ENCODE results near the gene TAS2R30.
"Not testable (repeated sequence)": the region's sequence is repeated elsewhere in the genome, so short reads cannot be mapped to it uniquely, and the experiment has no call there.

The TAS2R30 gene

DNA sequence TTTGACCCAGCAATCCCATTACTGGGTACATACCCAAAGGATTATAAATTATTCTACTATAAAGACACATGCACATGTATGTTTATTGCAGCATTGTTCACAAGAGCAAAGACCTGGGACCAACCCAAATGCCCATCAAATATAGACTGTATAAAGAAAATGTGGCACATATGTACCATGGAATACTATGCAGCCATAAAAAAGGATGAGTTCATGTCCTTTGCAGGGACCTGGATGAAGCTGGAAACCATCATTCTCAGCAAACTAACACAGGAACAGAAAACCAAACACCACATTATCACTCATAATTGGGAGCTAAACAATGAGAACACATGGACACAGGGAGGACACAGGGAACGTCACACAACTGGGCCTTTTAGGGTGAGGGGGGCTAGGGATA, 20.3 kb downstream of the TAS2R30 start:
- not testable (repeated sequence) for DNase-seq

DNA sequence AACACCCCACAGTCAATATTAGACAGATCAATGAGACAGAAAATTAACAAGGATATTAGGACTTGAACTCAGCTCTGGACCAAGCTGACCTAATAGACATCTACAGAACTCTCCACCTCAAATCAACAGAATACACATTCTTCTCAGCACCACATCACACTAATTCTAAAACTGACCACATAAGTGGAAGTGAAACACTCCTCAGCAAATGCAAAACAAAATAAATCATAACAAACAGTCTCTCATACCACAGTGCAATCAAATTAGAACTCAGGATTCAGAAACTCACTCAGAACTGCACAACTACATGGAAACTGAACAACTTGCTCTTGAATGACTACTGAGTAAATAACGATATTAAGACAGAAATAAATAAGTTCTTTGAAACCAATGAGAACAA, 23.2 kb downstream of the TAS2R30 start:
- not testable (repeated sequence) for DNase-seq

DNA sequence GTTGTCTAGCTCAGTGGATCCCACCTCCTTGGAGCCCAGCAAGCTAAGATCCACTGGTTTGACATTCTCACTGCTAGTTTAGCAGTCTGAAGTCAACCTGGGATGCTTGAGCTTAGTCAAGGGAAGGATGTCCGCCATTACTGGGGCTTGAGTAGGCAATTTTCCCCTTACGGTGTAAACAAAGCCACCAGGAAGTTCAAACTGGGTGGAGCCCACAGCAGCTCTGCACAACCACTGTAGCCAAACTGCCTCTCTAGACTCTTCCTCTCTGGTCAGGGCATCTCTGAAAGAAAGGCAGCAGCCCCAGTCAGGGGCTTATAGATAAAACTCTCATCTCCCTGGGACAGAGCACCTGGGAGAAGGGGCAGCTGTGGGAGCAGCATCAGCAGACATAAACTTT, 25.6 kb downstream of the TAS2R30 start:
- no peak for DNase-seq

DNA sequence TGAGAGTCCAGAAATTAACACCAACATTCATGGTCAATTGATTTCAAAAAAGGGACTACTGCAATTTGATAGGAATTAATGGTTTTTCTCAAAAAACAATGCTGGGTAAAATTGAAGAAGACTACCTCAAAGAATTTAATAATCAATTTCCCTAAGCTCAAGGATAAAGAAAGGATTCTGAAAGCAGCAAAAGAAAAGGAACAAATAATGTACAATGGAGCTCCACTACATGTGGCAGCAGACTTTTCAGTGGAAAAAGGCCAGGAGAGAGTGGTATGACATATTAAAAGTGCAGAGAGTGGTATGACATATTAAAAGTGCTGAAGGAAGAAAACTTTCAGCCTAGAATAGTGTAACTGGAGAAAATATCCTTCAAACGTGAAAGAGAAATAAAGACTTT, 26.7 kb downstream of the TAS2R30 start:
- DNase-seq: no peak

DNA sequence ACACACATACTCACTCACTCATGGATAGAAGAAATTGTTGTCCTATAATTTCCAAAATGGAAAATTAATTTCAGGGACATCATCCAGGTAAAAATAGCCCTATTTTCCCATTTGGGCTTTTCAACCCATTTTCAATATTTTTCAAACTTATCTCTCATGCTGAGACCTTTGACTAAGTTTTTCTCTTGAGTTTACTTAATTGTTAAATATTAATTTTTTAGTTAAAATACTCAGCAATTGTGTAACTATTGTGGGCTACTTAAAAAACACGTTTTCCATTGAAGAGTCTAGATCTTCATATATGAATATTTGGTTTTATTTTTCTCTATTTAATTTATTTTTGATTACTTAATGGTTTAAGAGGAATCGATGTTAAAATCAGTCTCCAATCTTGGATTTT, 28.2 kb downstream of the TAS2R30 start:
- no peak for DNase-seq

DNA sequence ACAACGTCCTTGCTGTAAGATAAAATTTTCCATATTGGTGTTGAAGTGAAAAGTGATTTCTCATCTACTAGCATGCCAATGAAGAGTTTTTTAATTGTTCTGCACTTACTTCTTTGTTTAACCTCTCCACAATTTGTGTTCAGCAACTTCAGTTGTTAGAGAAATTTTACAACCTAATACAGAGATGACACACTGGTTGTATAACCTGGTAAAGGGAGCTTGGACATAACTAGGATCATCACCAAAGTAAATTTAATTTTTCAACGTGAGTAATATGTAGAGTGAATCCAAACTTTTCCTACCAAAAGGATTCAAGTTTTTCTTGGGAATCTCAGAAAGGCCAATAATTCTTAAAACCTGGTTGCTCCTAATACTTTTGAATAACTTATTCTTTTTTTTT, 28.9 kb downstream of the TAS2R30 start:
- no peak for DNase-seq

DNA sequence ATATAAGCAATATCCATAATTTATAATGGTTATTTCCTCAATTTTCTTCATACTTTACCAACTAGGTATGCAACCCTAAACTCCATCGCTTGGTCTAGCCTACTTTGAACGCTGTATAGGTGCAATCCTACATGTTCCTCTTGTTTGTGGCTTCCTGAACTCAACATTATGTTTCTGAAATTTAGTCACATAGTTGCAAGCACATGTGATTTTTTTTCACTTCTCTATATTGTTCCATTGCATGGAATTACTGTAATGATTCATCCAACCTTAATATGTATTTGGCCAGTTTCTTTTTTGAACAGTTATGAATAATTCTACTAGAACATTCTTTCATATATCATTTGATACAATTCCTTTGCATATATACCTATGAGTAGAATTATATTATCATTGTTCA, 39.5 kb downstream of the TAS2R30 start:
- not testable (repeated sequence) for DNase-seq

DNA sequence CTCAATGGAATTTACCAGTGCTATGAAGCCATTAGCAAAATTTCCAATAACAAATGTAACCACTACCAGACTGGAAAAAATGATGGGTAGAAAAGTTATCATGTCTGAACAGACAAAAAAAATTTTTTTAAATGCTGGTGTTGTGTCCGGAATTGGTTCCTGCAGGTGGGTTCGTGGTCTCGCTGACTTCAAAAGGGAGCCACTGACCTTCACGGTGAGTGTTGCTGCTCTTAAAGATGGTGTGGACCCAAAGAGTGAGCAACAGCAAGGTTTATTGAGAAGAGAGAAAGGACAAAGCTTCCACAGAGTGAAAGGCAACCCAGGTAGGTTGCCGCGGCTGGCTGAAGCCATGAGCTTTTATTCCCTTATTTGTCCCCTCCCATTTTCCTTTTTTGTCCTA, 42.3 kb downstream of the TAS2R30 start, which contains the start of gene TAS2R43:
TSS of gene TAS2R43 (minus strand) at position 186 of the 400 bp plus-strand sequence. CDS start at position 102, 84 bp downstream.
- DNase-seq: no peak

DNA sequence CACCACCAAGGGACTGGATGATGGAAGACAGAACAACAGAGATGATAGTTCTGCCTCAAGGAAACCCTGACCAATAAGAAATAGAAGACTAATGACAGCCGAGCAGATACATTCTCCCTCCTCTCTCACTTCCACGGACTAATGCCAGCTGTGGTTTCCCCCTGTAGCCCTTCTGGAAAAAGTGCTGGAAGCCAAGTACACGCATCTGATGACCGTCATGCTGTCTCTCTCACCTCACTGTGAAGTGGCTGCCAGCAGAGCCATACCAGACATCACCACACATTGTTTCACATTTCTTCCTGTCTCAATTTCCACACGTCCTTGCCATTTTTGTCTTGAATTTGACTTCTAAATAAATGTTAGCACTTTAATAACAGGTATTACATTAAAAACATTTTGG, 45.2 kb downstream of the TAS2R30 start:
- no peak for DNase-seq

DNA sequence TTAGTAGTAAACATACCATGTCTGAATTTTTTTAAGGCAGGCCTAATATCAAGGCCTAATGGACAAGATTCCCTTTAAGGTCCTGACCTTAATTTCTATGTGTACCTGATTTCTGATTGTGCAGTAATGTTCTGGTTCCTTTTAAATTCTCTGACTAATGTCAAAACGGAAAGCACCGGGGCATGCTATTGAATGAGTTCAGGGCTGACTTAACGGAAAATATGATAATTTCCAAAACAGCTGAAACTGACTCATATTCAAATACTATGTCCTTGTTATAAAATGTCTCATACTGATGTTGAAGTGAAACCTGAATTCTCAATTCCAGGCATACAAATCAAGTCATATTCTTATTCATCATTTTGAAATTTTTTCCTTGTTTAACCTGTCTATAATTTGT, 49.0 kb downstream of the TAS2R30 start:
- DNase-seq: no peak

Measured in CD4-positive, alpha-beta T cell treated with Interleukin-21 for 1 hour (primary cell).